Uterus (tissue), 2 donors: ENCODE results near the gene PRUNE2.

Source experiments
- POLR2A ChIP-seq, 2 donors: fragments of 450-650 bp; IDR thresholded peaks; one replicate each; pipeline ENCODE4 v1.6.1; 2016; ENCODE audit warnings: antibody characterized with exemption in 2 of 2, mild to moderate bottlenecking in 1 of 2, moderate library complexity in 1 of 2
- TF ChIP-seq, protein P1 (sequence below), 4 experiments: fragments of 200-600 bp in 2 of 4; fragments of 450-650 bp in 2 of 4; sonication (generic) in 2 of 4; IDR thresholded peaks; one replicate each; pipeline ENCODE4 v1.5.1; 2016 to 2019; ENCODE audit warnings: antibody characterized with exemption in 4 of 4, mild to moderate bottlenecking in 2 of 4, moderate library complexity in 1 of 4

DNA sequence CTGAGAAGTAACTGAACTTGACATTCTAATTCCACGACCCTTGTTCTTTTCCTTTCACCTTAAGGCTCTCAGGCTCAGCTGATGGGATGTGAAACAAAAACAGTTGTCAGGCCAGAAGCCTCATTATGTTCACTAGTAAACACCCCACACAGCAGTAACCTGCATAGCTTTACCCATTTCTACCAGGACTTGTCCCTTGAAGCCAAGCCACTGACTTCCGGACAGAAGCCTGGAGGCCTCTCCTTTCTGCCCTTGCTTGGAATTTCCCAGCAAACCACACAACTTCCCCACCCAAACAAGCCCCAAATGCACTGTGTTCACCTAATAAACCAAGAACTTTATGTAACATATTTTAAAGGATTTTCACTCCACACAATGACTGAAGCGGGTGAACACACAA, 19.6 kb downstream of the PRUNE2 start:
- TF ChIP-seq, protein P1, sequence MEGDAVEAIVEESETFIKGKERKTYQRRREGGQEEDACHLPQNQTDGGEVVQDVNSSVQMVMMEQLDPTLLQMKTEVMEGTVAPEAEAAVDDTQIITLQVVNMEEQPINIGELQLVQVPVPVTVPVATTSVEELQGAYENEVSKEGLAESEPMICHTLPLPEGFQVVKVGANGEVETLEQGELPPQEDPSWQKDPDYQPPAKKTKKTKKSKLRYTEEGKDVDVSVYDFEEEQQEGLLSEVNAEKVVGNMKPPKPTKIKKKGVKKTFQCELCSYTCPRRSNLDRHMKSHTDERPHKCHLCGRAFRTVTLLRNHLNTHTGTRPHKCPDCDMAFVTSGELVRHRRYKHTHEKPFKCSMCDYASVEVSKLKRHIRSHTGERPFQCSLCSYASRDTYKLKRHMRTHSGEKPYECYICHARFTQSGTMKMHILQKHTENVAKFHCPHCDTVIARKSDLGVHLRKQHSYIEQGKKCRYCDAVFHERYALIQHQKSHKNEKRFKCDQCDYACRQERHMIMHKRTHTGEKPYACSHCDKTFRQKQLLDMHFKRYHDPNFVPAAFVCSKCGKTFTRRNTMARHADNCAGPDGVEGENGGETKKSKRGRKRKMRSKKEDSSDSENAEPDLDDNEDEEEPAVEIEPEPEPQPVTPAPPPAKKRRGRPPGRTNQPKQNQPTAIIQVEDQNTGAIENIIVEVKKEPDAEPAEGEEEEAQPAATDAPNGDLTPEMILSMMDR (IDR thresholded peaks at IDR 0.05): no peak
- no peak for TF ChIP-seq POLR2A (IDR thresholded peaks at IDR 0.05)
